GM13977 (cell line): Measurements from ENCODE around the gene HS6ST1.

ENCODE experiments used
- DNase-seq: peaks from one replicate; pipeline ENCODE4 v3.0.0; 2012; ENCODE audit warnings: low spot score
- in situ Hi-C: fragments of 300-500 bp; cut with MboI; formaldehyde crosslinking; loops from one replicate; pipeline ENCODE4 v1.12.0; 2022; ENCODE audit warnings: low sequenced_read_pairs, low pct_unique_long_range_greater_than_20kb, mixed read lengths, inconsistent platforms; ENCODE audit not compliant: unreplicated experiment
- TF ChIP-seq, protein P1 (sequence below): IDR thresholded peaks from 2 replicates; pipeline ENCODE4 v1.5.1; 2012; ENCODE audit warnings: mild to moderate bottlenecking, control low read depth; ENCODE audit not compliant: insufficient read depth; ENCODE audit errors: extremely low read depth, missing control alignments

HS6ST1 gene

DNA sequence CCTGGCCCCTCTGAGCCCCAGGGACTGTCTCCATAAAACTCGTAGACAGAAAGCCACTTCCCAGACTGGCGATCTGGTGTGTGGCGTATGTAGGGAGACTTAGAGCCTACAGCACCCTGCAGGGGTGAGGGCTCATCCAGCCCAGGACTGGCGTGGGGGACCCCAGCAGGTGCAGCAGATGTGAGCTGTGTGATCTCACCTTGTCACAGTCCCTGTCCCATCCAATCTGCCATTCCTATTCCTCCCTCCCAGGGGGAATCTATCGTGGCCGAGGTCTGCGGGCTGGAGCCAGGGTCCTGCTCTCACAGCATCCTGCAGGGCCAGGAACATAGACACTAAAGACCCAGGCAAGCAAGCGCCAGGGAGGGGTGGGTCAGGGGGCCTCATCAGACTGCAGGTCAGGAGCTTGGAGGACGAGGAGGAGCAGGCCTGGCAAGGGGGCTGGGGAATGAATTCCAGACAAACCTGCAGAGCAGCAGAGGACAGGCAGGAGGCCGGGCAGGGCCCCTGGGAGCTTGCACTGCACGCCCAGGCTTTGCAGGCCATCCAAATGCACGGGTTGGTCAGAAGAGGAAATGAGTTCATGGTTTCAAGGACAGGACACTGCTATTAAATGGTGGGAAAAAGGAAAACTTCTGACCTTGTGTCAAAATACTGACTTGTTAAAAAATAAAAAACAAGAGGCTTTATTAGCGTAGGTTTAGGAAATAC lies 32.5 kb downstream of the HS6ST1 start:
- in situ Hi-C loops, result no loop called here
- no peak for DNase-seq
- TF ChIP-seq, protein P1, sequence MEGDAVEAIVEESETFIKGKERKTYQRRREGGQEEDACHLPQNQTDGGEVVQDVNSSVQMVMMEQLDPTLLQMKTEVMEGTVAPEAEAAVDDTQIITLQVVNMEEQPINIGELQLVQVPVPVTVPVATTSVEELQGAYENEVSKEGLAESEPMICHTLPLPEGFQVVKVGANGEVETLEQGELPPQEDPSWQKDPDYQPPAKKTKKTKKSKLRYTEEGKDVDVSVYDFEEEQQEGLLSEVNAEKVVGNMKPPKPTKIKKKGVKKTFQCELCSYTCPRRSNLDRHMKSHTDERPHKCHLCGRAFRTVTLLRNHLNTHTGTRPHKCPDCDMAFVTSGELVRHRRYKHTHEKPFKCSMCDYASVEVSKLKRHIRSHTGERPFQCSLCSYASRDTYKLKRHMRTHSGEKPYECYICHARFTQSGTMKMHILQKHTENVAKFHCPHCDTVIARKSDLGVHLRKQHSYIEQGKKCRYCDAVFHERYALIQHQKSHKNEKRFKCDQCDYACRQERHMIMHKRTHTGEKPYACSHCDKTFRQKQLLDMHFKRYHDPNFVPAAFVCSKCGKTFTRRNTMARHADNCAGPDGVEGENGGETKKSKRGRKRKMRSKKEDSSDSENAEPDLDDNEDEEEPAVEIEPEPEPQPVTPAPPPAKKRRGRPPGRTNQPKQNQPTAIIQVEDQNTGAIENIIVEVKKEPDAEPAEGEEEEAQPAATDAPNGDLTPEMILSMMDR, result no peak

DNA sequence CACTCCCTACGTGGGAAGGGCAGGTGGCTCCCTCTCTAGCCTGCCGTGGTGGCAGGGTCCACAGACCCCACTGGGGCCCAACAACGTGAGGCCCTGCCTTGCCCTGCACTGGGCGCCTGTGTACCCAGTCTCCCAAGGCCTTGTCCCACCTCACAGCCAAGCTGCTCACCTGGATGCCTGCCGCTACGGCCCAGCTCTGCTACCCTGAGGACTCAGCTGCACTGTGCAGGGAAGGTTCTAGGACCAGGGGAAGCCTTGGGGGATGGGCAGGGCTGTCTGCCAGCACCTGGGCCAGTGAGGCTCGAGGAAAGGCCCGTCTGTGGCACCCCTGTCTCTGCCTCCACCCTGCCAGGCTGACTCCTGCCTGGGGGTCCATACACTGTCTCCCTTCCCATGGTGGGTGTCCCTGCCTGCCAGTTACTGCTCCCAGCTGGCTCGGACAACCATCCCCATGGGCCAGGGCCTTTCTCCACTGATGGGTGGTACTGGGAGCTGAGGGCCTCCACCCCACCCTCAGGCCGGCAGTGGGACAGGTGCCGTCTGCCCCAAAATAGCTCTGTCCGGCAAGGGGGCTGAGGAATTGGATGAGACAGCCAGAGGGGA lies 33.2 kb downstream of the HS6ST1 start:
- TF ChIP-seq, protein P1, result no peak
- no peak for DNase-seq
- in situ Hi-C loops, result no loop called here

DNA sequence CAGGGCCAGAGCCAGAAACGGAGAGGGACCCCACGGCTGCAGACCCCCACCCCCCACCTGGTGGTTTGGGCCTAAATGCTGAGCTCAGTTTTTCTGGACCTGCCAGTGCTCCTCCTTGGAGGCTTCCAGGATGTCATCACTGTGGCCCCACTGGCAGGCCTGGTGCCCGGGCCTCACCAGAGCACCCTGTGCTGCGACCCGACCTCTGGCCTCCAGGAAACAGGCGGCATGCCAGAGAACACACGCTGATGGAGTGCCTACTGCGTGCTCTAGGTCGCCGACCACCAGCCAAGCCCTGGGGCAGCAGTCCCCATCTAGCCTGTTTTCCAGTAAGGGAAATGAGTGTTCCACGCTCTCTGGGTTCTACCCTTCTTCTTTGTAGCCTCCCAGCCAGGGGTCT lies 33.8 kb downstream of the HS6ST1 start:
- DNase-seq, result no peak
- in situ Hi-C loops, result no loop called here
- TF ChIP-seq, protein P1, result no peak

DNA sequence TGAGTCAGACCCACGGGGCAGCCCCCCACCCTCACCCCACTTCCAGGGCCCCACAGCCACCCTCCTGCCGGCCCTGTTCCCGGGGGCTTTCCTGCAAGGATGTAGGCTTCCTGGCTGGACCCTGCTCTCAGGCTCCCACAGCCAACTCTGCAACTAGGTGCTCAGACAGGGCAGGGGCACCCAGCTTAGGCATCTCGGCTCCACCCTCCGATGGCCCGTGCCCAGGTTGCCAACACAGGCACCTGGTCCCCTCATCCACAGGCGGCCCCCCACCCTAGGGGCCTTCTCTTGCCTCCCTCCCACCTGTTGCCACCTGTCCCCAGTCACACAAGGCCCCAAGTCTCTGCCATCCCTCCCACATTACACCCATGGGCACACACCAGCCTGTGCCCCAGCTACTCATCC lies 34.6 kb downstream of the HS6ST1 start:
- in situ Hi-C loops, result no loop called here
- TF ChIP-seq, protein P1, result no peak
- no peak for DNase-seq

DNA sequence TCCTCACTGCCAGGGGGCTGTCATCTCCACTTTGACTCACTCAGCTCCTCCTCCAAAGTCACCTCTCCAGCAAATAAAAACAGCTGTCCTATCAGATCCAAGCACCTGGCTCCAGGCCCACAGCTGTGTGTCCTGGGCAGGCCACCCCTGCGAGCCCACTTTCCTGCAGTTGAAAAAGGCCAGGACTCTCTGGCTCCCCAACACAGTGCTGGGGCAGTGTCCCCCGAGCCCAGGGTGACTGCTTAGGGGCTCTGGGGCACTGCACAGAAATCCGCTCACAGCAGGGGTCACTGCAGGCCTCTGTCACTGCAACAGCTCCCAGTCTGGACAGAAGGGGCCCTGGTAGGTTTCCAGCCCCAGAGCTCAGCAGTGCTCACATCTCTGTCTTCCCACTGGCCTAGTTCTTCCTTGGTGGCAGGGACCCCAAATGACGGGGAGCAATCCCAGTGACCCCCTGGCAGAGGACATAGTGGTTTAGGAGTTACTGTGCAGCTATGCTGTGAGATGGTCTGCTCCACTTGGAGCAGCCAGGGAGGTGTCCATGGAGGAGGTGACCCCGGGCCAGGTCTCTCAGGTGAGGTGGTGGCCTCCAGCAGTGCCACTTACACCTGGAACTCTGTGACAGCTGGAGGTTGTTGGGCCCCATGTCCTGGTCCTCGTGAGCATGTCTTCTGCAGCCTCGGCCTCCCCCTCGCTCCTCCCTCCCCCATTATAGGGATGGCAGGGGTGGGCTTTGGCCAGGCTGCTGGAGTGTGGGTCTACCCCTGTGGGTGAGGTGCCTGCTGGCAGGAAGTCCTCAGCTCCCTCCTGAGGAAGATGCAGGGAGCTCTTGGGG lies 35.5 kb downstream of the HS6ST1 start:
- DNase-seq, result no peak
- TF ChIP-seq, protein P1, result no peak
- in situ Hi-C loops, result no loop called here

DNA sequence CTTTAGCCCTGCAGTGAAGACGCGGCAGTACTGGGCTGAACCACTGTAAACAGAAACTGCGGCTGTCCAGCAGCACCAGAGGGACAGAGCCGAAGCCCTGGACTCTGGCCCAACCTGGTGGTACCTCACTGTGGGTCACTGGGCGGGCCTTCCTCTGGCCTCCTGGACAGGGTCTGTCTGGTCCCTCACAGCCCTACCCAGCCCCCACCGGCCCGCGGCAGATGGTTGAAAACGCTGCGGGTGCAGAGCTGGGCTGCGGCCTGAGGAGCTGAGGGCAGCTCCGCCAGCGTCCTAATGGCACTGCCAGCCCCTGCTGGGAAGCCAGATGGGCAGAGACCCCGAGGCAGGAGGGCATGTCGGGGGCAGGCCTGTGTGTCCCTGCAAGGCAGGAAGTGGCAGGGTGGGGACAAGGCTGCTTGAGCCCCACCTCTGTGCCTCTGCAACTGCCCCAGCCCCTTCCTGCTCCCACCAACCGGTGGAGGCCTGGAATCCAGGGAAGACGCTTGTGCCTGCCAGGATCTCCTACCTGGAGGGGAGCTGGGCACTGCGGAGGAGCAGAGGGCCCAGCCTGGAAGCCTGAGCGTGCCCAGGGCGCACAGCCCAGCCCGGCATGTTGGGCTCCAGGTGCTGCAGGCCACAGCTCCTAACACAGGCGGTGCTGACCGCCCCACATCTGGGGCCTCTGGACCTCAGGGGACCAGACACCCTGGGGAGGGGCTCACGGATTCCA lies 36.3 kb downstream of the HS6ST1 start:
- DNase-seq, result no peak
- in situ Hi-C loops, result no loop called here
- TF ChIP-seq, protein P1, result no peak
